ENCODE measurements around the gene SETD1A. TPM values are rescaled to one million over a fixed set of nuclear protein-coding genes. Genes with fewer than 3 reads are reported as not detected.
A peak's percentile ranks its signal among the peaks of the same experiment; 100 is the strongest.

The SETD1A gene
- total RNA-seq, 1 donor from 2014 or later: 7.4 TPM

GRCh38 chr16:30948667-30949649, 8.6 kb upstream of the SETD1A start, which contains the start of gene ORAI3:
TSS of gene ORAI3 (plus strand) at chr16:30949068. CDS start at chr16:30949290, 222 bp downstream.
- Histone ChIP-seq H3K27ac (replicated peaks) (peak within 1 kb of the TSS; percentile 98), H3K9me3 (replicated peaks) (no peaks in the 10 kb centered on the region), H3K4me1 (peaks cover 57% of the 10 kb centered on the region), H3K36me3 (peaks cover 8% of the 10 kb centered on the region), H3K4me3 (peak within 1 kb of the TSS; percentile 100), H3K27me3 (ENCODE audit: low read depth) (no peaks in the 10 kb centered on the region)
- TF ChIP-seq CTCF (IDR thresholded peaks at IDR 0.05; ENCODE audit: borderline replicate concordance): no peak
- DNase-seq: peak; percentile 84
- intact Hi-C loops (cut with micrococcal nuclease): no loop called here

GRCh38 chr16:30949650-30950515, 7.7 kb upstream of the SETD1A start:
- Histone ChIP-seq H3K36me3 (peaks cover 3% of the 10 kb centered on the region), H3K27me3 (ENCODE audit: low read depth) (no peaks in the 10 kb centered on the region), H3K4me1 (peaks cover 64% of the 10 kb centered on the region), H3K27ac (replicated peaks) (peak overlapping the region; percentile 98), H3K9me3 (replicated peaks) (no peaks in the 10 kb centered on the region), H3K4me3 (peak overlapping the region; percentile 100)
- TF ChIP-seq CTCF (IDR thresholded peaks at IDR 0.05; ENCODE audit: borderline replicate concordance): no peak
- peak; percentile 87 for DNase-seq
- intact Hi-C loops (cut with micrococcal nuclease): no loop called here

GRCh38 chr16:30950516-30951065, 7.0 kb upstream of the SETD1A start:
- no peak for DNase-seq
- no peak for TF ChIP-seq CTCF (IDR thresholded peaks at IDR 0.05; ENCODE audit: borderline replicate concordance)
- H3K4me3 ChIP-seq: peak overlapping the region; percentile 100
- no peaks in the 10 kb centered on the region for H3K27me3 ChIP-seq (ENCODE audit: low read depth)
- intact Hi-C loops (cut with micrococcal nuclease): no loop called here
- H3K36me3 ChIP-seq: no peaks in the 10 kb centered on the region
- no peaks in the 10 kb centered on the region for H3K9me3 ChIP-seq (replicated peaks)
- H3K27ac ChIP-seq (replicated peaks): peak overlapping the region; percentile 98
- H3K4me1 ChIP-seq: peaks cover 64% of the 10 kb centered on the region

- peak overlapping the region; percentile 98 for H3K27ac ChIP-seq (replicated peaks)
- H3K9me3 ChIP-seq (replicated peaks): no peaks in the 10 kb centered on the region
- TF ChIP-seq CTCF (IDR thresholded peaks at IDR 0.05; ENCODE audit: borderline replicate concordance): no peak
- no peaks in the 10 kb centered on the region for H3K27me3 ChIP-seq (ENCODE audit: low read depth)
- H3K4me1 ChIP-seq: peaks cover 64% of the 10 kb centered on the region
- no peaks in the 10 kb centered on the region for H3K36me3 ChIP-seq
- peak overlapping the region; percentile 100 for H3K4me3 ChIP-seq
- DNase-seq: no peak
- intact Hi-C loops (cut with micrococcal nuclease): no loop called here
Measured at GRCh38 chr16:30951193-30951592, 6.4 kb upstream of the SETD1A start.

GRCh38 chr16:30951750-30952149, 5.8 kb upstream of the SETD1A start:
- Histone ChIP-seq H3K36me3 (no peaks in the 10 kb centered on the region), H3K4me3 (no peak overlapping the region), H3K27me3 (ENCODE audit: low read depth) (no peaks in the 10 kb centered on the region), H3K27ac (replicated peaks) (peak overlapping the region; percentile 98), H3K4me1 (peaks cover 69% of the 10 kb centered on the region), H3K9me3 (replicated peaks) (no peaks in the 10 kb centered on the region)
- intact Hi-C loops (cut with micrococcal nuclease): no loop called here
- DNase-seq: peak; percentile 69
- no peak for TF ChIP-seq CTCF (IDR thresholded peaks at IDR 0.05; ENCODE audit: borderline replicate concordance)
